H1 (cell line): Measurements from ENCODE around the gene ANKRD13C. TPM values are rescaled to one million over a fixed set of nuclear protein-coding genes. Genes with fewer than 3 reads are reported as not detected.

Source experiments
- CTCF ChIA-PET: fragments of 300-600 bp; sonication (Branson Sonifier 250); formaldehyde crosslinking; loops from one replicate; lab custom pipeline; 2021; ENCODE audit not compliant: partially characterized antibody; lab: Charles Lee
- POLR2A ChIA-PET: fragments of 300-600 bp; sonication (Branson Sonifier 250); formaldehyde crosslinking; loops from one replicate; lab custom pipeline; 2021; ENCODE audit warnings: inconsistent platforms; ENCODE audit not compliant: partially characterized antibody; lab: Charles Lee
- DNase-seq, 2 experiments: peaks; one replicate each; pipeline versions ENCODE4 v3.0.0 to v3.0.0-alpha.2; 2010 to 2022; ENCODE audit warnings: low spot score in 2 of 2, low read depth in 1 of 2, mixed read lengths in 1 of 2
- FAIRE-seq: peaks from 2 replicates; lab custom pipeline; 2011; peaks lifted over from hg19 to GRCh38; lab: Jason Lieb, UNC
- H2AFZ ChIP-seq: 2 replicates; pipeline ENCODE4 v1.8.1; 2012; ENCODE audit warnings: low read length, inconsistent platforms
- H2AK5ac ChIP-seq: 2 replicates; pipeline ENCODE4 v1.6.1; 2013; ENCODE audit warnings: low read depth, low read length
- H2BK120ac ChIP-seq: replicated peaks from 2 replicates; pipeline ENCODE3; 2013; ENCODE audit warnings: low read depth, low read length, inconsistent platforms
- H2BK12ac ChIP-seq: 2 replicates; pipeline ENCODE4 v1.6.1; 2013; ENCODE audit warnings: low read depth, low read length
- H2BK15ac ChIP-seq: 2 replicates; pipeline ENCODE4 v1.6.1; 2013; ENCODE audit warnings: low read length
- H2BK20ac ChIP-seq: 2 replicates; pipeline ENCODE4 v1.6.1; 2013; ENCODE audit warnings: low read length
- H2BK5ac ChIP-seq: 2 replicates; pipeline ENCODE4 v1.6.1; 2013; ENCODE audit warnings: low read depth, low read length
- H3K14ac ChIP-seq: 2 replicates; pipeline ENCODE4 v1.6.1; 2013; ENCODE audit warnings: inconsistent platforms; ENCODE audit not compliant: insufficient read length
- H3K18ac ChIP-seq: 2 replicates; pipeline ENCODE4 v1.6.1; 2013; ENCODE audit warnings: low read length; ENCODE audit errors: extremely low read depth
- H3K23ac ChIP-seq: 2 replicates; pipeline ENCODE4 v1.6.1; 2013; ENCODE audit warnings: inconsistent platforms; ENCODE audit not compliant: insufficient read length
- H3K23me2 ChIP-seq: 2 replicates; pipeline ENCODE4 v1.6.1; 2013; ENCODE audit warnings: low read depth, low read length
- H3K27ac ChIP-seq: 2 replicates; pipeline ENCODE4 v1.6.1; 2011; ENCODE audit warnings: low read depth, low read length, inconsistent platforms
- H3K27me3 ChIP-seq, 4 experiments: replicated peaks in 1 of 4; 1 replicate in 1 of 4; 2 replicates in 3 of 4; pipeline versions ENCODE4 v1.6.1 to v1.8.1; 2011 to 2013; ENCODE audit warnings: low read length in 3 of 4, mild to moderate bottlenecking in 3 of 4, inconsistent platforms in 2 of 4, mixed read lengths in 2 of 4, moderate library complexity in 1 of 4; ENCODE audit not compliant: control insufficient read depth in 3 of 4, insufficient read depth in 3 of 4; ENCODE audit errors: extremely low read depth in 1 of 4
- H3K36me3 ChIP-seq, 4 experiments: 2 replicates each; pipeline versions ENCODE4 v1.6.1 to v1.8.1; 2011 to 2013; ENCODE audit warnings: mild to moderate bottlenecking in 4 of 4, low read length in 3 of 4, moderate library complexity in 2 of 4, control low read depth in 1 of 4, inconsistent platforms in 1 of 4; ENCODE audit not compliant: insufficient read depth in 4 of 4, control insufficient read depth in 2 of 4
- H3K4ac ChIP-seq: replicated peaks from 2 replicates; pipeline ENCODE3; 2013; ENCODE audit warnings: low read length, low read depth, mixed read lengths, inconsistent platforms; ENCODE audit not compliant: insufficient read length
- H3K4me1 ChIP-seq, 4 experiments: replicated peaks in 1 of 4; 1 replicate in 1 of 4; 2 replicates in 3 of 4; pipeline versions ENCODE4 v1.6.1 to v1.8.1; 2011 to 2013; ENCODE audit warnings: low read length in 3 of 4, inconsistent platforms in 2 of 4, mixed read lengths in 1 of 4; ENCODE audit not compliant: insufficient read depth in 4 of 4, control insufficient read depth in 3 of 4
- H3K4me2 ChIP-seq, 2 experiments: 2 replicates each; pipeline versions ENCODE4 v1.6.1 to v1.8.1; 2011 to 2013; ENCODE audit warnings: low read depth in 2 of 2, low read length in 2 of 2, control low read depth in 1 of 2, inconsistent platforms in 1 of 2, mild to moderate bottlenecking in 1 of 2; ENCODE audit not compliant: insufficient read depth in 1 of 2
- H3K4me3 ChIP-seq, 4 experiments: fragments of 200-600, 300-600 bp in 1 of 4; sonication (generic), shearing (Covaris generic), sonication (Bioruptor Twin) in 1 of 4; 2 replicates each; pipeline versions ENCODE4 v1.5.1 to v1.8.1; 2011 to 2016; ENCODE audit warnings: low read length in 4 of 4, low read depth in 3 of 4, control low read depth in 2 of 4, inconsistent platforms in 2 of 4, mild to moderate bottlenecking in 2 of 4, mixed read lengths in 1 of 4, moderate library complexity in 1 of 4; ENCODE audit not compliant: insufficient read depth in 2 of 4; ENCODE audit errors: extremely low read depth in 1 of 4
- H3K56ac ChIP-seq: replicated peaks from 2 replicates; pipeline ENCODE3; 2013; ENCODE audit warnings: low read depth, mild to moderate bottlenecking, mixed read lengths, low read length, inconsistent platforms; ENCODE audit not compliant: insufficient read length
- H3K79me1 ChIP-seq: 2 replicates; pipeline ENCODE4 v1.6.1; 2013; ENCODE audit warnings: low read depth, low read length, control low read depth
- H3K79me2 ChIP-seq, 2 experiments: 2 replicates each; pipeline versions ENCODE4 v1.6.1 to v1.8.1; 2012 to 2013; ENCODE audit warnings: low read length in 2 of 2, mild to moderate bottlenecking in 2 of 2, inconsistent platforms in 1 of 2; ENCODE audit not compliant: insufficient read depth in 2 of 2, control insufficient read depth in 1 of 2
- H3K9ac ChIP-seq, 4 experiments: replicated peaks in 1 of 4; 1 replicate in 1 of 4; 2 replicates in 3 of 4; pipeline versions ENCODE4 v1.6.1 to v1.8.1; 2011 to 2013; ENCODE audit warnings: low read depth in 3 of 4, low read length in 3 of 4, control low read depth in 2 of 4, mild to moderate bottlenecking in 2 of 4, moderate library complexity in 2 of 4, inconsistent platforms in 1 of 4; ENCODE audit errors: extremely low read depth in 1 of 4
- H3K9me3 ChIP-seq, 2 experiments: 2 replicates each; pipeline versions ENCODE4 v1.6.1 to v1.8.1; 2012 to 2013; ENCODE audit warnings: mild to moderate bottlenecking in 2 of 2, moderate library complexity in 2 of 2, control low read depth in 1 of 2, inconsistent platforms in 1 of 2, low read depth in 1 of 2, low read length in 1 of 2, mixed read lengths in 1 of 2; ENCODE audit not compliant: insufficient read depth in 2 of 2
- H4K20me1 ChIP-seq, 2 experiments: replicated peaks in 1 of 2; 2 replicates each; pipeline versions ENCODE3 to v1.8.1; 2011 to 2013; ENCODE audit warnings: inconsistent platforms in 2 of 2, low read length in 2 of 2, mild to moderate bottlenecking in 1 of 2; ENCODE audit not compliant: insufficient read depth in 2 of 2, control insufficient read depth in 1 of 2
- H4K5ac ChIP-seq: 2 replicates; pipeline ENCODE4 v1.6.1; 2013; ENCODE audit warnings: low read length, low read depth, mixed read lengths, inconsistent platforms; ENCODE audit not compliant: insufficient read length
- H4K8ac ChIP-seq: 2 replicates; pipeline ENCODE4 v1.8.0; 2013; ENCODE audit warnings: mild to moderate bottlenecking, moderate library complexity, low read length, inconsistent platforms; ENCODE audit not compliant: insufficient read depth; ENCODE audit errors: extremely low read depth
- H4K91ac ChIP-seq: replicated peaks from 2 replicates; pipeline ENCODE3; 2013; ENCODE audit warnings: low read length, mixed read lengths, inconsistent platforms; ENCODE audit not compliant: insufficient read length
- EGR1 ChIP-seq: IDR thresholded peaks from 2 replicates; pipeline ENCODE4 v1.6.1; 2011; ENCODE audit warnings: low read depth, low read length, borderline replicate concordance
- FOSL1 ChIP-seq: IDR thresholded peaks from 2 replicates; pipeline ENCODE4 v1.6.1; 2011; ENCODE audit warnings: mild to moderate bottlenecking, low read depth, low read length, moderate library complexity; ENCODE audit not compliant: insufficient read depth
- NANOG ChIP-seq: IDR thresholded peaks from 2 replicates; pipeline ENCODE4 v1.6.1; 2011; ENCODE audit warnings: low read length, low read depth, mild to moderate bottlenecking, inconsistent platforms; ENCODE audit not compliant: insufficient read depth, poor library complexity, severe bottlenecking
- WGBS, 2 experiments: shearing (Covaris generic) in 1 of 2; methylation state at CpG; one replicate each; pipeline versions ENCODE4 v1.1.6 to v1.1.7; 2013 to 2015; ENCODE audit warnings: low lambda C conversion rate in 2 of 2, mixed read lengths in 2 of 2, inconsistent platforms in 1 of 2, low coverage in 1 of 2, missing lambda C conversion rate in 1 of 2; ENCODE audit not compliant: insufficient replicate concordance in 2 of 2, insufficient coverage in 1 of 2, insufficient read length in 1 of 2; ENCODE audit errors: extremely low coverage in 1 of 2, missing lambda C conversion rate in 1 of 2; 5-methylcytosine and 5-hydroxymethylcytosine counted together
- polyA plus RNA-seq, 7 experiments: library from polyadenylated mRNA; depleted of rRNA in 3 of 7; stranded (reverse) in 5 of 7; unstranded in 2 of 7; fragments of >200 nt in 5 of 7; fragments of 200-250 nt in 2 of 7; gene quantifications; 1 replicate in 5 of 7; 2 replicates in 1 of 7; 4 replicates in 1 of 7; pipeline versions ENCODE4 v1.2.1 to v1.2.3, GENCODE V29; 2011 to 2013; ENCODE audit warnings: missing spikeins in 2 of 7, mixed read lengths in 2 of 7
- total RNA-seq: library from RNA; stranded (reverse); fragmentation: NEBNext Ultra II Directional; extraction: Animal tissue kit (Norgen Biotek cat#: 25700); gene quantifications from 2 replicates; pipeline ENCODE4 v1.2.1, GENCODE V29; 2021

The ANKRD13C gene
- total and polyA plus RNA-seq, 2 of the 8 experiments (the other 6 are each of a cell fraction or from before 2014, with no cell fraction given) = 4.8 to 21.7 TPM

- Histone ChIP-seq H3K79me1 (no peaks in the 10 kb centered on the region), H3K27ac (no peak overlapping the region), H3K9me3 (no peaks in the 10 kb centered on the region), H3K4ac (no peak overlapping the region), H4K20me1 (peaks cover 10 to 11% of the 10 kb centered on the region in 2 experiments), H2AFZ (no peak overlapping the region), H4K91ac (no peak overlapping the region), H3K23me2 (no peaks in the 10 kb centered on the region), H3K4me2 (peak overlapping the region; percentile 59 to 60; a peak in 3 of 4 replicates), H4K5ac (no peak overlapping the region), H4K8ac (no peak overlapping the region), H3K4me1 (no peaks in the 10 kb centered on the region), H3K4me3 (peak overlapping the region in 3 of 4 experiments; percentile 92 to 95 (median 93); a peak in 5 of 8 replicates), H2BK120ac (no peak overlapping the region), H2BK15ac (no peak overlapping the region), H3K14ac (no peak overlapping the region), H3K18ac (no peak overlapping the region), H2BK5ac (no peak overlapping the region), H3K27me3 (no peaks in the 10 kb centered on the region), H2BK12ac (no peak overlapping the region), H3K9ac (peak overlapping the region in 1 of 4 experiments; percentile 14; a peak in 1 of 7 replicates), H2AK5ac (no peak overlapping the region), H3K56ac (no peak overlapping the region), H3K23ac (no peak overlapping the region), H2BK20ac (no peak overlapping the region), H3K79me2 (peaks cover 27 to 84% of the 10 kb centered on the region in 2 experiments), H3K36me3 (peaks cover 5 to 45% (median 18%) of the 10 kb centered on the region in 4 experiments)
- TF ChIP-seq FOSL1 = no peak
- TF ChIP-seq NANOG = no peak
- no peak for TF ChIP-seq EGR1
- FAIRE-seq (no peak), DNase-seq (no peak)
- 77% methylated on average over 3 of the region's 3 CpGs; no CpG with 5 or more reads in 1 of the 2 experiments for WGBS, 2 experiments
- ChIA-PET CTCF (interaction anchor here (1.0 kb wide), 1 partner anchor 92 kb away, joined by 3 read pairs; no protein-coding TSS in a partner anchor), POLR2A (interaction anchor here (0.5 to 1.0 kb wide), 2 partner anchors 103 to 219 kb away, joined by 4 to 6 read pairs; no protein-coding TSS in a partner anchor)
Observed at GRCh38 chr1:70222716-70223235, 131.7 kb downstream of the ANKRD13C start.
